GDM1 (cell line): ENCODE results near the gene MCF2L2.
"Not testable (repeated sequence)": the region's sequence is repeated elsewhere in the genome, so short reads cannot be mapped to it uniquely, and the experiment has no call there.

Experiments used
- DNase-seq: peaks from one replicate; lab custom pipeline; 2025; lab: John Stamatoyannopoulos, UW

MCF2L2 gene

GRCh38 chr3:183233966-183234365 is 194.5 kb downstream of the MCF2L2 start:
- DNase-seq, result no peak

DNA sequence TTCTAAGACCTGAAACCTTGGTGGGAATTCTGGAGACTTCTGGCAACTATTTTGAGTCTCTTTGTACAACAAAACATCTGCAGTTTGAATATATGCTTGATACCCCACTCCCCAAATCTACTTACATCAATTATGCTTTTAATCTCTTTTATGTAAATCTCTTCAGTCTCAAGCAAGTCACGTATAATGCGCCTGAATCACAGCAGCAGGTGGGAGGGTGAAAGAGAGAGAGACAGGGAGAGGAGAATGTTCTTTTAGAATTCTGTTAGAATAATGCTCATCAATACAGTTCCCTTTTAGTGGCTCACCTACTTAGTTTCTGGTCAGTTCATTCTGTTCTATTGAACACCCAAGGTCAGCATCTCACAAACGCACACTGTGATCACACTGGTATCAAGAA is 197.6 kb downstream of the MCF2L2 start:
- no peak for DNase-seq

- DNase-seq, result not testable (repeated sequence)
Measured at GRCh38 chr3:183230251-183230650, 198.2 kb downstream of the MCF2L2 start.

DNA sequence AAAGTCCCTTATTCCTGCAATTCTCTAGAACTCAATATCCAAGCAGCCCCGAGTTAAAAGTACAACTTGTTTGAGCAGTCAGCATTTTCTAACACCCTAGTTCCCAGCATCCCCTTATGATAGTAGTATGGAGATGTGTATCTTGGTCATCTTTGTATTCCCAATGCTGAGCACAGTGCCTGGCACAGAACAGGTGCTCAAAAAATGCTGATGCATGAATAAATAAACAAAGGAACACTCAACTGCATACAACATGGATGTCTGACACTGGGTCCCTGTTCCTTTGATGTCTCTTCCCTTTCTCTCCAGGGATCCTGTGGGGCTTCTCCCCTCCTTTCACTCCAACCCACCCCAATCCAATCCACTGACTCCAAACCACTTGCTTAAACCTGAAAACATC is 199.2 kb downstream of the MCF2L2 start:
- DNase-seq, result no peak

- no peak for DNase-seq
Measured at GRCh38 chr3:183227586-183227985, 200.8 kb downstream of the MCF2L2 start.

GRCh38 chr3:183226333-183226890 is 202.0 kb downstream of the MCF2L2 start:
- DNase-seq, result no peak

GRCh38 chr3:183224180-183224970 is 204.0 kb downstream of the MCF2L2 start:
- no peak for DNase-seq

GRCh38 chr3:183222631-183223235 is 205.7 kb downstream of the MCF2L2 start:
- no peak for DNase-seq

DNA sequence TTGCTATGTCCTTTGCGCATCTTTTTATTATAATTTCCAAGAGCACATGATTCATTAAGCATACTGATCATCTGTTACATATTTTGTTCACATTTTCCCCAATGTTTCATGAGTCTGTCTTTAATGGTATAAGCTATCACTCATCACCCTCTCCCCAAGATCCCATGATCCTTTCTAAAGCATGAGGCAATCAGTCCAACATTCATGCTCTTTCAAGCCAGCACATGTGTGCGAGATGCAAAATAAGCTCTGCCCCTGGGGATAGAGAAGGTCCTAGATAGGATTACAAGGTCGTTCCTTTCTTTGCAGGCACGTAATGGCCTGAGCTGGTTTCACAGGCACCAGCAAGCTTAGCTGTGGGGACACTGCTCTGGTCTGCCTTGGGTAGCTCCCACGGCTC is 207.6 kb downstream of the MCF2L2 start:
- DNase-seq, result no peak

DNA sequence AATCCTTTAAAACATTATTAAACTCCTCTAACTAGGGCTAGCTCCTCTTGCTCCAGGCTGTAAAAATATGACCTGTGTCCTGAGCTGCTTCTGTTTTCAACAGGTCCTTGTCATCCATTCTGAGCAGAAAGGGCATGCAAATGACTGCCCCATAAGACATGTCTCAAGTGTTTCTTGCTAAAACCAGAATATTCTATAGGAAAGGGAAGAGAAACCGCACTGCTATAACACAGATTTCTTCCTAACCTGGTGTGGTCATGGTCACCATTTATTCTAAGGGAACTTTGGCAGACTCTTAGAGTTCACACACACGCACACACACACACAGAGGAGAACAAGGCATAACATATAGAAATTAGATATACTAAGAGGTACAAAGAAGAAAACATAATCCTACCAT is 209.6 kb downstream of the MCF2L2 start:
- DNase-seq, result peak; percentile 21

- no peak for DNase-seq
Measured at GRCh38 chr3:183217548-183218332, 210.7 kb downstream of the MCF2L2 start.

DNA sequence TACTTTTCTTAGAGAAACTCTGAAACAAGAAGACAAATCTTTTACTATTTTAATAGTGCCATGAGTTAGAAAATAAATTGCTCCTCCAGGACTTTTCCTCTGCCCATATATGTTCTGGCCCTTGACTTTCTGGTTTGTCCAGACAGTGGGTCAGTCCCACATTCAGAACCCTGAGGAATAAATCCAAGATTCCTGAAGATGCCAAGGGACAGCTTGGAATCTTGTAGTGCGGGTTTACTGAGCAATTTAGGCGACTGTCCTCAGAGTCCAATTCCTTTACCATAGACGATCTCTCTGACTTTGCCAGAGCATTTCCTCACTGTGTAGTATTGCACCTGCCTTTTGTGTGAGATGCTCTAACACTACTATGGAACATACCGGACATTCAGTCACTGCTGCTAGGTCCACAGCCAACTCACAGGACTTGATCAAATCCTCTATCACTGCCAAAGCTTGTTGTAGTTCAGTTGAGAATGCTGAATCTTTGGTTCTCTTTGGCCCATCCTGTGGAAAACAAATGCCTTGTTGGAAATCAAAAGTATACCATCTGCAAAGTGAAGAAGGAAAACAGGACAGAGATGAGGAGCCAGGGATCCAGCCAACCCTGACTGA is 212.7 kb downstream of the MCF2L2 start:
- DNase-seq, result no peak

GRCh38 chr3:183214277-183214612 is 214.2 kb downstream of the MCF2L2 start:
- DNase-seq, result no peak

DNA sequence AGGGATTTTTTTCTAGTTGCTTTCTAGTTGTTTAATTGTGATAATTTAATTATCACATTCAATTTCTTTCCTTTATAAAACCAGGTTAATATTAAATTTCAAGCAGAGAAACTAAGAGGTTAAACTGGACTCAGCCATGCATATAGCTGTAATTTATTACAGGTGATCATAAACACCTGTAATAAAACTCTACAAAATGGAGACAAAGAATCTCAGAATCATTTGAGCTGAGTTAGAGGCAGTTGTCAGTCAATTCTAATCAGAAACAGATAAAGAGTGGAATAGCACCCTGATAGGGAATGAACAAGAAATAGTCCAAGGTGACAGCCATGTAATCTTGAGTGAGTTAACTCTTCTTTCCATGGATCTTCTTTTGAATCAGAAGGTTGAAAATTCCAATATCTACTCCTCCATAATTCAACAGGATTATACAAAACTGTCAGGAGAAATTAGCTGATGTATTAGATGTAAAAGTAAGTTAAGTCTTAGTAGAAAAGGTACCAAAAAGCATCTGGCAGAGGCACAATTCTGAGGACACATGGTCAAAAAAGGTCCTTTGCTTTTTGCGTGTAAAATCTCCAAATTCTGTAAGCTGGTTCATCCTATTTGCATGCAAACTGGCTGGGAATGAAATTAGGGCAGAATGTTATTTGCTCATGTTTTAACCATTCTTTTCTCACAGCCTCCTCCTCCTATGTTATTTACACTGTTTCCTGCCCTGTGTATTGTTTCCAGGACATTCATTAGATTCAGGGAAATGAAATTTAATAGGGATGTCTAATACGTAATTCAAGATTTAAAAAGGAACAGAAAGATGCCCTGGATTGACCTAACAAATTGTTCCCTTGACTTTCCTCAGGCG is 214.8 kb downstream of the MCF2L2 start:
- no peak for DNase-seq

GRCh38 chr3:183212565-183212964 is 215.9 kb downstream of the MCF2L2 start:
- peak; percentile 90 for DNase-seq

- DNase-seq, result no peak
Measured at GRCh38 chr3:183212096-183212495, 216.3 kb downstream of the MCF2L2 start.

- DNase-seq, result no peak
Measured at GRCh38 chr3:183211352-183211751, 217.1 kb downstream of the MCF2L2 start.

DNA sequence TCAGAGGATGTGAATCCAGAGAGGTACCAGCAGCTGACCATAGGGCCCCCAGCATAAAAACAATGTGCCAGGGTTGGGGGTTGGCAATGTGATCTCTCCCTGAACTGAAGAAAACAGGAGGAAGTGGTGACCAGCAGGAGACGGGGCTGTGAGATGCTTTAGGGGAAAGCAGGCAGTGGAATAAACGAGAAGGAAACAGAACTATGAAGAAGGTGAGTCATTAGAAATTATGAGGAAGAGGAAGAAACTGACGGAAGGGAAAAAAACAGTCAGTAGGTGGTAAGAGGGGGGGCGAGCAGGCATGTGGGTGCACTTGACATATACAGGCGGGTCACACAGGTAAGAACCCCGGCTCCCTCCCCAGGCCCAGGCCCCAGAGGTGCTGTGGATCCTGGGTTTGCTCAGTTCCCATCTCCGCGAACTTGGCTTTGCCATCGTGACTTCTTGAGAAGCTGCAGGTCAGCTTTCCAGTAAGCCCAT is 217.5 kb downstream of the MCF2L2 start:
- peak; percentile 60 for DNase-seq

GRCh38 chr3:183210341-183210740 is 218.1 kb downstream of the MCF2L2 start:
- peak; percentile 51 for DNase-seq

GRCh38 chr3:183208800-183209199 is 219.6 kb downstream of the MCF2L2 start:
- no peak for DNase-seq

- no peak for DNase-seq
Measured at GRCh38 chr3:183208260-183208659, 220.2 kb downstream of the MCF2L2 start.
